Measurements from ENCODE around the gene CADPS.

CADPS gene

DNA sequence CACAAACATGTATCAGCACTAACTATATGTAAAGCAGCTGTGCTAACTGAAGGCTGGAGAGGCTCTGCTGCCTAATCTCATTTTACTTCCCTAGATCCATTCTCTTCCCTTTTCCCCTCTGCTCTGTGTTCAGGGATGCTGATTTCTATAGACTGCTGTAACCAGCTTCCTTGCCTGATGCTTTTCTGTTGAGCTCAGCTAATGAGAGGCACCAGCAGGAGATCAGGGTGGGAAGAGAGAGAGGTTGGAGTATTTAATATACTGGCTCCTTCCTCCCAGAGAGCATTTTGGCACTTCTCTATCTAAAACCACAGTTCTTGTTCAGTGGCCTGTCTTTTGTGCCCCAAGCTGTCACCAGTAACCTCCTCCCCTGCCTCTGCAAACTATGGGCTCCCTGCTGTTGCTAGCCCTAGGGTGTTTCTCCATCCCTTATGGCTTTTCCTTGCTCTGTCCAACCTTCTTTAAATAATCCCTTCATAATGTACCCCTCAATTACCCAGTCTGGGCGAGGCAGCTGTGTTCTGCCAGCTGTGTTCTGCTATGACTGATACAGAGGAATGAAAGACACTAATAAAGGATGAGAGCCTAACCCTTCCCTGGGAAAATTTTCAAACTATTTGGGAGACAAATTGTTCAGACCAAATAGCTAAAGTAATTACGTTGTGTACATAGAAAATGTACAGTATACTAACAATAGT, 69.5 kb downstream of the CADPS start:
- no peak for DNase-seq

GRCh38 chr3:62805106-62805505, 70.1 kb downstream of the CADPS start:
- no peak for DNase-seq

DNA sequence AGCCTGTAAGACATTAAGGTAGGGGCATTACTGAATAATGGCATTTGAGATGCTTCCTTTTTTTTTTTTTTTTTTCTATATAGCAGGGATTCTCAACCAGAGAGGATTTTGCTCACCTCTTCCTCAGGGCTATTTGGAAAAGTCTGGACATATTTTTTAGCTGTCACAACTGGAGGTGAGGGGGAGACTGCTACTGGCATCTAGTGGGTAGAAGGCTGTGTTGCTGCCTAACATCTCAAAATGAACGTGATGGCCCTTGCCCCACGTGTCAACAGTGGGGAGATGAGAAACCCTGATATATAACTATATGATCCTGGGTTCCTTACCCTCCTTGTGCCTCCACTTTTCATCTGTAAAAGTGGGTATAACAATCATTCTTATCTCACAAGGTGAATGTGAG, 71.9 kb downstream of the CADPS start:
- no peak for DNase-seq

DNA sequence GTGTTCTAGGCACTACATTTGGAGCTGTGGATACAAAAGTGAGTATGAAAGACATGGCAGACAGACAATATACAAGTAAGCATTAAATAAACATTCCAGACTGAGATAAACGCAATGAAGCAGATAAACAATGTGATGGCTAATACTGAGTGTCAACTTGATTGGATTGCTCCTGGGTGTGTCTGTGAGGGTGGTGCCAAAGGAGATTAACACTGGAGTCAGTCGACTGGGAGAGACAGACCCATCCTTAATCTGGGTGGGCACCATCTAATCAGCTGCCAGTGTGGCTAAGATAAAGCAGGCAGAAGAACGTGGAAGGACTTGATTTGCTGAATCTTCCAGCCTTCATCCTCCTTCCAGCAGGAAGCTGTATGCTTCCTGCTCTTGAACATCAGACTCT, 77.2 kb downstream of the CADPS start:
- DNase-seq = no peak

- DNase-seq = no peak
Observed at GRCh38 chr3:62797132-62797531, 78.1 kb downstream of the CADPS start.

DNA sequence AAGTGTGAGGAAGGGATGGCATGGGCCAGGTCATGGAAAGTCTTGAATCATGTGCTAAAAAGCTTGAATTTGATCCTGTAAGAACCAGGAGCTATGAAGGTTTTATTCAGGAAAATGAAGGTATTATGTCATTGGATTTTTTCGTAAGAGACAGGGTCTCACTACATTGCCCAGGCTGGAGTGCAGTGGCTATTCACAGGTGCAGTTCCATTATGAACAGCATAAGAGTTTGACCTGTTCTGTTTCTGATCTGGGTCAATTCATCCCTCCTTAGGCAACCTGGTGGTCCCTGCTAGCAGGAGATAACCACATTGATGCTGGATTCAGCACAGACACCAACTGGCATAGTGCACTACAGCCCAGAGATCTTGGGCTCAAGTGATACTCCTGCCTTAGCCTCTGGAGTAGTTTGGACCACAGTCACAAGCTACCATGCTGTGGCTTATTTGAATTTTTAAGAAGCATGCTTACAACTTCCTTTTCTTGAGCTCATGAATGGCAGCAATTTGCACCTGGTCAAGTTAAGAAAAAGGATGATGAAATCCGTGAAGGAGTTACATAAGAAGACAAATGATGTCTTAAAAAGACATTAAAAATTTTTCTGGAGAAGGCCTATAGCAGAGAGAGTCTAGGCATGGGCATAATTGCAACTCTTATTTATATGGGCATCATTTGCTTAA, 79.1 kb downstream of the CADPS start:
- no peak for DNase-seq

DNA sequence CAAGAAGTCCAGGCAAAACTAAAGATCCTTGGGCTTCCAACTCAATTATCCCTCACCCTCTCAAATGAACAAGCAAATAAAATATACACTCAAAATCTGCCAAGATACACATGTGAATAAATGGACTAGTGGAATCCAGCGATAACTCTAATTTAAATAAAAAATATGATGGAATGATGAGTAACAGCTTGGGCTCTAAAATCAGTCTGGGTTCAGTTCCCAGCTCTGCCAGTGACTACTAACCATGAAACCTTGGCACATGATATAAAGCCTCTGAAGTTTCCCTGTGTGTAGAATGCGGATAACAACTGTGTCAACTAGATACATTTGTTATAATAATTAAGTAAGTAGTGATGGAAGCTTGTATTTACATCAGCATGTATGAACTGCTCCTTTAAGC, 81.3 kb downstream of the CADPS start:
- DNase-seq = no peak

GRCh38 chr3:62785384-62785783, 89.8 kb downstream of the CADPS start:
- DNase-seq = no peak

DNA sequence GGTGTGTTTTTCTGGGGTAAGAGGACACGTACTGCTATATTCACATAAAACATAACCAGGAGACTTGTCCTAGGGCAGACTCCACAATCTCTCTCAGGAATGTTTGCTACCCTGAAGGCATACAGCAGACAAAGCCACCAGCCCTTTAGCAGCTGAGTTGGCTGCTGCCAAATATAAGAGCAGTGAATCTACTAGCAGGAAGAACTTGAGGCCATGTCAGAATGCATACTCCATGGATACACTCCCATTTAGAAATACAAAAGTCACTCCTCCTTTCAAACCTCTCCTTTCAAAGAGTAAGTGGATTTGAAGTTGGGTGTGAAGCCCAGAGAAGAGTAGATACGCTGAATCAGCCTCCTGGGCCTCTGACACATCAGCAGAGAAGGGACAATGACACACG, 94.1 kb downstream of the CADPS start:
- no peak for DNase-seq

GRCh38 chr3:62777674-62778073, 97.5 kb downstream of the CADPS start:
- no peak for DNase-seq

- no peak for DNase-seq
Observed at GRCh38 chr3:62777130-62777529, 98.1 kb downstream of the CADPS start.

DNA sequence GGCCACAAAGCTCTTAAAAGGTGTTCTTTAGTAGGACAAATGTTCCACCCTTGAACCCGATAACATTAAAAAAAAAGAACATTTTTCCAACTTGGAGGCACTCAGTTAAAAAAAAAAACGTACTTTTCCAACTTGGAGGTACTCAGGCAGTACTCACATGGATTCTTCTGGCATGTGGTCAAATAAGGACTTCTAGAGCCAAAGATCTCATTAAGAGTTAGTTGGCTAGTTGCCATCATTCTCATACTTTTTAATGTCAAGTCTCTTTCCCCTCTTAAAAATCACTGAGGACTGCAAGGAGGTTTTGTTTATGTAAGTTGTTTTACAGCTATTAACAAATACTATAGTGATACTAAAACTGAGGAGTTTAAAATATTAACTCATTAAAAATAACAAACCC, 101.0 kb downstream of the CADPS start:
- DNase-seq = no peak

DNA sequence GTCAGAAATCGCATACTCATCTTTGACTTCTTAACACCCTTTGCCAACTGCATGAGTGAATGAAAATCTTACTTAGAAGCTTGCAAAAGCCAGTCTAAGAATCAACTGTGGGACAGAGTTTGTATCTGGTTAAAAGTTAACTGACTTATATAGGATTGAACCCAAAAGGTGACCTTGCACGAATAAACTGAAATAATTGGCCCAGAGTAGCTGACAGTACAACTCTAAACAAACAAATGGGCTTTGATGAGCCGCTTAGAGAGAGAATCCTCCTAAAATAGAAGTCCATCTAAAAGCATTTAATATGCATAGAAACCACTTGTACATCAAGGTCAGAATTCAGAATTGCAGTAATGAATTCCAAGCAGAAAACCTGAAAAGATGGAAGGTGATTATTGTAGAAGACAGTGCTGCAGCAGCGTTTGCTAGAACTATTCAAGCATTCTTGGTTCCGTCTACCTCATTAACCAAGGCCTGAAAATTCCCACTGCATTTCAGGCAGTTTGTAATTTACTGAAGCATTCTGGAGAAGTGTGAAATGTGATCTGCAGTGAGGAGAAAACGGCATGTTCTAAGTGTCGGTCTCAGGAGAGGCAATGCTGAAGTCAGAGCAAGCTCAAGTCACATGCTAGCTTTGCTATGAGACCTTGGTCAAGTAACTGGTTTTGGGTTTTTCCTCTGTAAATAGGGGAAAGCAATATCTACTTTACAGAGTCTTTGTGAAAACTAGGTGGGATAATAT, 103.7 kb downstream of the CADPS start:
- DNase-seq = no peak

GRCh38 chr3:62768896-62769295, 106.3 kb downstream of the CADPS start:
- no peak for DNase-seq

- no peak for DNase-seq
Observed at GRCh38 chr3:62761711-62762110, 113.5 kb downstream of the CADPS start.

GRCh38 chr3:62761311-62761710, 113.9 kb downstream of the CADPS start:
- DNase-seq = no peak

DNA sequence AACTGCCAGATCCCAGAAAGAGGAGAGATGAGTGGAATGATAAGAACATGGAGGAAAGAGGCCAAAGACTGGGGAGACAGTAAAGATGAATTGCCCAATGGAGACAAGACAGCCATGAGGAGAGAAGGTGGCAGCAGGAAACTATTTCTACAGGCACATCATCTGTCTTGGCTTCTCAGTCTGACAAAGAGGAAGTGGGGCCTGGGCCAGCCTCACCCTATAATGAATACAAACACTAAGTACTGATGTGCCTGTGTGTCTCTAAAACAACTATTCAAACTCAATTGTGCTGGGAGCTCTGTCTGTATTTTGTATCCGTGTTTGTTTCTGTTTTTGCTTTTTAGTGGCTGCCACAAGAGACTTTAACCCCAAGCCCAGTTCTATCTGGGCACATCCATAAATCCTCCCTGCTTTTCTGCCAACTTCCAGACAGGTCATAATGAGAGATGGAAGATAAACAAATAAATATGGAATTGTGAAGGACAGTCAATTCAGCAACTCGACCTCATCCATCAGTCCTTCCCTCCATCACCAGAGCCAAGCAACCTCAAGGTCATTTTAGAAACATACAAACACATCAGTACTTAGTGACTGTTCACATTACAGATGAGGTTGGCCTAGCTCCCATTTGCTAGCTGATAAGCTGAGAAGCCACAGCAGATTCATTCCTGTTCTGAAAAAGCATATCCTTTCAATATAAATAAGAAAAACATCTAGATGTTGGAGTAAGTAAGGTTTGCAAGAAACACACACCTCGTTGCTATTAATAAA, 116.7 kb downstream of the CADPS start:
- no peak for DNase-seq

DNA sequence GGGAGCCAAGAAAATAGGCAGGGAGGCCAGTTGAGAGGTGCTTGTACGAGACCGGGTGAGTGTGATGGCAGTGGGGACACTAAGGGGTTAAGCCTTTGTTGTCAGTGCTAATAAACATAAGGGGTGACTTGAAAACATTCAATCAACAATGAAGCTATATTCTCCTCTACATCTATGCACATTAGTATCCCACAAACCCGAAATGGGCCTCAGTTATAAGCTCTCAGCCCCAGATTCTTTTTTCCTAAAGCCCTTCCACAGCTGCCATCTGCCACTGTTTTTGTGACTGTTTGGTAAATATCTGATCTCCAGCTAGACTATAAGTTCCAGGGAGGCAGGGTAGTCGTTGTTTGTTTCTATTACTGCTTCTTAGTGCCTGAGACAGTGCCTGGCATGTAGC, 118.2 kb downstream of the CADPS start:
- no peak for DNase-seq

- no peak for DNase-seq
Observed at GRCh38 chr3:62755285-62755684, 119.9 kb downstream of the CADPS start.

GRCh38 chr3:62749657-62750056, 125.6 kb downstream of the CADPS start:
- no peak for DNase-seq

DNA sequence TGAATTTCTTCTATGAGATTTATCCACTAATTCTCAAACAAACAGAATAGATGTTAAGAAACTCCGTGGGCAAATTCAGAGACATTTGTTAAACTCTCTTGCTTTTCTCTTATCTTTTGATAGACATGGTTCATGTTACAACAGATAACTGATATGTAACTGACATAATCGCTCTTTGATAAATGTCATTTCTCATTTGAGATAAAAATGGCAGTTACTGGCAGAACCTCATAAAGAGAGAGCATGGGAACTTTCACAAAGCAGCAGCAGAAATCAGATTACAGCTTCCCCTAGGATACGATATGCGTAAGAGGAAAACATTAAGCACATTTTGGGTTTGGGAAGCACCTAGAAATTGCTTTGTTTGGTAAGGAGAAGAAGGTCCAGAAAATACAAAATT, 126.1 kb downstream of the CADPS start:
- no peak for DNase-seq

DNA sequence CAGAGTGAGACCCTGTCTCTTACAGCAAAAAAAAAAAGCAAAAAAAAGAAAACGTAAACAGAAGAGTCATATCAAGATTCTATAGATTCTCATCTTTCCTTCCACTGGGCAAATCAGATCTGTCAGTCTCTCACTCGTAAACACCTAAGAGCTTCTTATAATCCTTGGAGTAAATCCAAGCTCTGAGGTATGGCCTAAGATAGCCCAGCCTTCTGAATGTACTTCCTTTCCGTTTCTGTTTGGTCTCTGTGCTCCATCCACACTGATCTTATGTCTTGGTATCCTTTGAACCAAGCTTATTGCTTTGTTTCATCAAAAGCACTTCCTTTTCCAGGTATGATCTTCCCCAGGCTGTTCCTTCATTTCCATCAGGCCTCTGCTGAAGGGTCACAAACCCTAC, 137.8 kb downstream of the CADPS start:
- no peak for DNase-seq

DNA sequence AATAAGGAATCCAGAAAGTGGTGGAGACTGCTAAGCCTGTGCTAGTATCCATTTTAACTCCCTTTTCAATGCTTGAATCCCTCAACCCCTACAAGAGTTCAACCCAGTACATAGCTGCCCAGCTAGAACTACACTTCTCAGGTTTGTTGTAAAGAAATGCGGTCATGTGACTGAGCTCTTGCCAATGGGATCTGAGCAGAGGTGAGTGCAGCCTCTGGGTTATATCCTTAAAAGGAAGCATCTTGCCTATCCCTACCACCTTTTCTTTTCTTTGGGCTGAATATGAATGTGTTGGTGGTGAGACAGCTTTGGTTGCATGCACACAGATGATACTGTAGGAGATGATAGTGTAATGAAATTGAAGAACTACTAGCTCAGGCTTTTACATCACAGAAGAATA, 139.7 kb downstream of the CADPS start:
- DNase-seq = no peak

Measured in islet precursor cell (in vitro differentiated cells).